Stimulated activated CD4-positive, alpha-beta T cell treated with anti-CD3 and anti-CD28 coated beads, Interleukin-15, amount 100 ng/mL, for 1 hour (primary cell): ENCODE measurements around the gene DIRAS1.
"Not testable (repeated sequence)": the region's sequence is repeated elsewhere in the genome, so short reads cannot be mapped to it uniquely, and the experiment has no call there.

Experiments used
- DNase-seq, 2 donors: peaks; one replicate each; pipeline ENCODE4 v3.0.0-alpha.2; 2020; ENCODE audit warnings: low read depth in 1 of 2, low spot score in 1 of 2

Gene DIRAS1

DNA sequence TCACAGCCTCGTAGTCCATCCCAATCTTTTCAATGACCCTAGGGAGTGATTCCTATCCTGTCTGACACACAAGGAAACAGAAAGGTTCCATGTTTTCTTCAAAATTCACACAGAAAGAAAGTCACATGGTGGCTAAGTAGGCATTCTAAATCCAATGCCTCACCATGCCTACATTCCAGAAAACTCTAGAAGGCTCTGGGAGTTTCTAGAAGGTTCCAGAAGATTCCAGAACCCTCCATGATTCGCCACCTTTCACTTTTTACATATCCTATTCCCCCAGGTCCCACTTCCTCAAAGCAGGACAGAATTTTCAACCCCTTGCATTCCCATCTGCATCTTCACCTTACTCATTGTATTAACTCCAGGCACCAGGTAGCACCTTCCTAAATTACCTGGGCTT, 41.7 kb downstream of the DIRAS1 start:
- no peak for DNase-seq

DNA sequence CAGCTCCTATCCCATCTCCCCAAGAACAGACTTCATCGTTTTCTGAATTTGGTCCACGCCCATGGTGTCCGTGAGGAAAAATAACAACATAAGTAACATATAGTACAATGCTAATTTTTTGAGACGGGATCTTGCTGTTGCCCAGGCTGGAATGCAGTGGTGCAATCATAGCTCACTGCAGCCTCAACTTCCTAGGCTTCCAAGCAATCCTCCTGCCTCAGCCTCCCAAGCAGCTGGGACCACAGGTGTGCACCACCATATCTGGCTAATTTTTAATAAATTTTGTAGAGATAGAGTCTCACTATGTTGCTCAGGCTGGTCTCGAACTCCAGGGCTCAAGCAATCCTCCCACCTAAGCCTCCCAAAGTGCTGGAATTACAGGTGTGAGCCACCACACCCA, 42.2 kb downstream of the DIRAS1 start:
- DNase-seq, result not testable (repeated sequence)

GRCh38 chr19:2678044-2678671, 43.0 kb downstream of the DIRAS1 start:
- no peak for DNase-seq

GRCh38 chr19:2676823-2677222, 44.3 kb downstream of the DIRAS1 start:
- DNase-seq, result no peak

DNA sequence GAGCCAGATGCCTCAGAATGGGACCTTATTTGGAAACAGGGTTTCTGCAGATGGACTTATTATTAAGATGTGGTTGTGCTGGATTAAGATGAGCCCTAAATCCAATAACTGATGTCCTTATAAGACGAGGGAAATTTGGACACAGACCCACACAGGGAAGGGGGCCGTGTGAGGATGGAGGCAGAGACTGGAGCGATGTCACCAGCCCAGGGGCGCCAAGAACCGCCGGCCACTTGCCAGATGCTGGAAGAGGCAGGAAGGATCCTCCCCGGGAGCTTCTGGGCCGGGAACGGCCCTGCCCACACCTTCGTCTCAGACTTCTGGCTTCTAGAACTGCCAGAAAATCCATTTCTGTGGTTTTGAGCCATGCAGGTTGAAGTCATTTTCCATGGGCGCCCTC, 45.3 kb downstream of the DIRAS1 start:
- DNase-seq, result no peak

DNA sequence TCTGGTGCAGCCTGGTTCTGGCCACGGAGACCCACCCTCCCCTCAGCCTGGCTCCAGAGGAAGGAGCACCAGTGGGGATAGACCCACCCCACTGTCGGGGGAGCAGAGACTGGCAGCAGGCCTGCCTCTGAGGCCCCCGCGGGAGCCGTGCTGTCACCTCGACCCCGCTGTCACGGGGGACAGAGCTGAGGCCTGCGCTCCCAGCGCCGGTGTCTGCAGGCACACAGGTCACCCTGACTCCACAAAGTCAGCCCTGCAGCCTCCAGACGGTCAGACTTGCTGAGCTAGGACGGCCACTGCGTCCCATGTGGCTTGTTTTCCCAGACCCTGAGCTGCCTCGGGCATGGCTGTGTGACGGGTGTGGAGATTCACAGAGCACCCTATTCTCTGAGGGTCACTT, 51.0 kb downstream of the DIRAS1 start:
- no peak for DNase-seq

- DNase-seq, result no peak
Observed at GRCh38 chr19:2668175-2668763, 52.9 kb downstream of the DIRAS1 start.

- DNase-seq, result not testable (repeated sequence)
Observed at GRCh38 chr19:2667349-2667748, 53.8 kb downstream of the DIRAS1 start.

DNA sequence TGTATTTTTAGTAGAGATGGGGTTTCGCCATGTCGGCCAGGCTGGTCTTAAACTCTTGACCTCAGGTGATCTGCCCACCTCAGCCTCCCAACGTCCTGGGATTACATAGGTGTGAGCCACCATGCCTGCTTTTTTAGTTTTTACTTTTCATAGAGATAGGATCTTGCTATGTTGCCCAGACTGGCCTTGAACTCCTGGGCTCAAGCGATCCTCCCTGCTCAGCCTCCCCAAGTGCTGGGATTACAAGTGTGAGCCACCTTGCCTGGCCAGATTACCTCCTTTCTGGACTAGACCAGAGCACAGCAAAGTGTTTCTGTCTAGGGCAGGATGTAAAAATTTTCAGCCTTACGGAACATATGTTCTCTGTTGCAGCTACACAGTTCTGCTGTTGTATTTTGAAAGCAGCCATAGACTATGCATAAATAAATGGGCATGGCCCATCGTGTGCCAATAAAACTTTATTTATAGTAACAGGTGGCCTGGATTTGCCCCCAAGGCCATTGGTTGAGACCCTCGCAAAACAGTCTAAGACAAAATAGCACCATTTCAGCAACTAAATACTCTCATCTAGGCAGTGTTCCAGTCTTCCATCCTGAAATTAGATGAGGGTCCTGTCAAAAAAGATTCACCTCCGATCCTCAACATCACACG, 54.7 kb downstream of the DIRAS1 start:
- no peak for DNase-seq

DNA sequence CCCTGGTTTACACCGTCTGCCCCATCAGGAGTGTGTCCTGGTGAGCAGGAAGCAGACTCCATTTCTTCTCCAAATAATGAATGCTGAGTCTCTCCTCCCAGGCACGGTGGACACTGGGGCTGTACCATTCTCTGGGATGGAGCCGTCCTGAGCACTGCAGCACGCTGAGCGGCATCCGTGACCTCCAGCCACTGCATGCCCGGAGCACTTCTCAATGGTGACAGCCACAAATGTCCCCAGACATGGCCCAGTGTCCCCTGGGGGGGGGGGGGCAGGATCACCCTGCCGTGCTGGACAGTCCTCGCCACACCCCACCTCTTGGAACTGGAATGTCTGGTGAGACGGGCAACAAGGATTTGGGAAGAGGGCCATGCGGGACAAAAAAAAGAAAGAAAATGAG, 56.1 kb downstream of the DIRAS1 start:
- DNase-seq, result no peak
